ACHN (cell line): ENCODE data around the gene EIF3M.
A peak's percentile ranks its signal among the peaks of the same experiment; 100 is the strongest.
"Not testable (repeated sequence)": the region's sequence is repeated elsewhere in the genome, so short reads cannot be mapped to it uniquely, and the experiment has no call there.

Source experiments
- DNase-seq: peaks from one replicate; pipeline ENCODE4 v3.0.0-alpha.2; 2015
- in situ Hi-C: cut with HindIII; loops from 2 replicates; pipeline ENCODE4 v1.10.0; 2017; ENCODE audit warnings: low sequenced_read_pairs, low pct_ligation_motif_present, low pct_unique_long_range_greater_than_20kb

The EIF3M gene

DNA sequence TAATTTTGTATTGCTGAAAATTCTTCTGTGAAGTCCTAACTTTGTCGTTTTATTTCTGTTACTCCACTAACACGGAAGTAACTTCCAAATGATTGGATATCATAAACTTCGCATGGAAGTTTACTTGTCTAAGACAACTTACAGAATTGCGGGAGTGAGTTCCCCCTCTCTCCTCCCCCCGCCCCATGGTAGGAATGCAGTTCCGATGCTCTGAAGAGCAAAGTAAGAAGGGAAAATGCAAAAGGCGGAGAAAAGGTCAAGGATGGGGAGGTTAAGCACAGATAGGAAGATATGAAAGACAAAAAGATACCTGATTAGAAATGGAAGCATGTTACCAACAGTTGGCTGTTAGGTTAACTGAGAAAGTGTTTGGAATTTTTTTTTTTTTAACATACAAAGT lies 1.3 kb downstream of the EIF3M start:
- in situ Hi-C loops: no loop called here
- no peak for DNase-seq

DNA sequence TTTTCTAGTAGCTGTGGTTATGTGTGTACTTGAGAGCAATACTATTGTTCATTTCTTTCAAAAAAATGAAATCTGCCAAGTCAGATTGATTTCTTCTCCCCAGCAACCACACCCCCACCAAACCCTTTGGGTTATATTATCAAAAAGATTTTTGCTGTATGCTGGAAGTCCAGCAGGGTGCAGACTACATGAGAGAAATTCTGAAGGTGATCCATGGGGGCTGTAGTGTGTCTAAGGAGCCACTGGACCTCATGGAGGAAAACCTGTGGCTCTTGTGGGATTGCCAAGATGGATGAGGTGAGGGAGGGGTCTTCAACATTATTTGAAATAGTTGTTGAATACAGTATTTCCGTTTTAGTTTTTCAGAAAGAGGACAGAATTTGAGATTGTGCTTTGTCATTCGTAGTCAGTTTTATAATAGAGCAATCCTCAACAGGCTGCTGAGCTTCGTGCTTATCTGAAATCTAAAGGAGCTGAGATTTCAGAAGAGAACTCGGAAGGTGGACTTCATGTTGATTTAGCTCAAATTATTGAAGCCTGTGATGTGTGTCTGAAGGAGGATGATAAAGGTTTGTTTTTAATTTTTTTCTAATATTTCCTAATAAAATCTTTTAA lies 3.1 kb downstream of the EIF3M start:
- peak; percentile 56 for DNase-seq
- in situ Hi-C loops: no loop called here

DNA sequence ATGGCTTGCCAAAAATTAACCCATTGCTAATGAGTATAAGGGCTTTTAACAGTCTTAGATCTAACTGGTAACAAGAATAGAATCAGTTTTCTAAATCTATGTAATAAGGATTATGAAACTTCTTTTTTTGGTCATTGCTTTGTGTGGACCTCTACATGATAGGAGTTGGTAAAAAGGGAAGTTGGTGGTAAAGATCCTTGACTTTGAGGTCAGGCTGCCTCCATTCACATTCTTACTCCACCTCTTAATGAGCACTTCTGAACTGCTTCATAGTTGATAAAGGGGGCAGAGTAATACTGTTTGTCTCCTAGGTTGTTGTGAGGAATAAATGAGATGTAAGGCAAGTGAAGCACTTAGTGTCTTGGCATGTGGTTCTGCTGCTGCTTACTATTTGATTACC lies 10.6 kb downstream of the EIF3M start:
- in situ Hi-C loops: no loop called here
- DNase-seq: no peak

DNA sequence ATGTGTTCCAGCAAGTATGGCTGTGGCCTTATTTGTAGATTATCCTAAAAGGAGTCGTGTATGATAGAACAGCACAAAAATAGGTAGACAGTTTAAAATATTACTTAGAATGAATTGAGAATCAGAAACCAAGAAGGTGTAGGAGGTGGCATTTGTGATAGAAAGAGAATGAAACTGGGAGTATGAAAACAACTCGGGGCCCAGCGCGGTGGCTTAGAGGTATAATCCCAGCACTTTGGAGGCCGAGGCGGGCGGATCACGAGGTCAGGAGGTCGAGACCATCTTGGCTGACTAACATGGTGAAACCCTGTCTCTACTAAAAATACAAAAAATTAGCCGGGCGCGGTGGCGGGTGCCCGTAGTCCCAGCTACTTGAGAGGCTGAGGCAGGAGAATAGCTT lies 12.5 kb downstream of the EIF3M start:
- DNase-seq, in situ Hi-C loops: not testable (repeated sequence)

DNA sequence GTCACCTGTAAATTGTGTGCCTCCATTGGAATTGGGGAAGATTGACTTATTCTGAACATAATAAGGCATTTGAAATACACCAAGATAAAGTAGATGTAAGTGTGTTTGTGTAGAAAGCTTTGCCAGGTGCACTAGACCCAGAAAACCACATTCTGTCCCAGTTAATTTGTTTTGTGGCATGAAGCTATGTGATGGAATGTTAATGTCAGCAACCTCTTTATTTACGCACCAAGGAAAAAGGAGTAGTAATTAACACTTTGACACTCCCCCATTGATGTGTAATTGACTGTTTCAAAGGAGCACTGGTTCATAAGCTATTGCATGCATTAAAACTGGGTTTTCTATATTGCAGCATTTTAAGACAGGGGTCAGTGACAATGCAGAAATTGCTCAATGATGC lies 14.3 kb downstream of the EIF3M start:
- in situ Hi-C loops: no loop called here
- no peak for DNase-seq

DNA sequence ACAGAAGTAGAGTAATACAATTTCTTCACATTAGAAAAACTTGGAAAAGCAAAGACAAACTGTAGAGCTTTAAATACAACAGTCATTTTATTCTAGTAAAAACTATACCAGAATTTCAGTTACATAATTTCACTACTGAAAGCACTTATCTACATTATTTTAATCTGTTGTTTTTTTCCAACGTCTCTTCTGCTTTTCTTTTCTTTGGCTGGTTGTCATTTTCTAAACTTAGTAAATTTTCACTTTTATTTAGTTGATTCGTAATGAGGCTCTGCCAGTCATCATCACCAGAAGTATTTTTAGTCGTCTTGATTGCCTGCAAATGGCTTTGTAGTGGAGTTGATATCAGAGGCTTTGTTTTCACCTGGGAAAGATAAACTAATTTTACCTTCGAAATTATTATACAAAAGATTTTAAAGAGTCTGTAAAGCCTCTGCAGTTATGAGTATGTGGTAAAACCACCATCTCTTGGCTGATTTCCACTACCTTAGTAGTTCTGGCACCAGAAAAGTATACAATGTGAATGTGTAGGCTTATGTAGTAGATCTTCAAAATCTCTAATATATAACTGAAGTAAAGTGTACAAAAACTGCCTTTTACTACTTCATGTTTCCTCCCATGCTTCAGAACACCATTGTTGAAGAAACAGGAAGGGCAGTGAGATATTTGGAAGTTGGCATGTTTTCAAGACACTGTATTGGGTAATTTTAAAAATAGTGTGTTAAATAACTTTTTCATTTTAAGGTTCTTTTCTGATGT lies 19.2 kb downstream of the EIF3M start:
- in situ Hi-C loops: no loop called here
- no peak for DNase-seq

DNA sequence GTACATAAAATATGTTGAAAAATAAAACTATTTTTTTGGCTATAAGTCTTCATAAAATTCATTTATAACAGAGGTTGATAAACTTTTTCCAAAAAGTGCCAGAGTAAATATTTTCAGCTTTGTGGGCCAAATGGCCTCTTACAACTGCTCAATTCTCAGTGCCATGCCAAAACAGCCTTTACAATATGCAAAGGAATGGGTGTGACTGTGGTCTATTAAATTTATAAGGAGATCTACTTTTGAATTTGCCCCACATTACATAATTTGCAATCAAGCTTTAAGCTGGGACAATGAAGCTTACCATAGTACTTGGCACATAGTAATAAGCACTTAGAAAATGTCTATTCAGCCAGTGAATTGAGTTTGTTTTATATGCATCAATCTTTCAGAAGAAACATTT lies 22.6 kb downstream of the EIF3M start:
- DNase-seq: no peak
- in situ Hi-C loops: no loop called here

DNA sequence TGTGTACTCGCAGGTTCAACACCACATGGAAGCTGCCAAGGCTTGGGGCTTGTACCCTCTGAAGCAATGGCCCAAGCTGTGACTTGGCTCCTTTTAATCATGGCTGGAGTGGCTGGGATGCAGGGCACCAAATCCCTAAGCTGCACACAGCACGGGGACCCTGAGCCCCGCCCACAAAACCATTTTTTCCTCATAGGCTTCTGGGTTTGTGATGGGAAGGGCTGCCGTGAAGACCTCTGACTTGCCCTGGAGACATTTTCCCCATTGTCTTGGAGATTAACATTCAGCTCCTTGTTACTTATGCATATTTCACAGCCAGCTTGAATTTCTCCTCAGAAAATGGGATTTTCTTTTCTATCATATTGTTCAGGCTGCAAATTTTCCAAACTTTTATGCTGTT lies 25.2 kb downstream of the EIF3M start:
- DNase-seq, in situ Hi-C loops: not testable (repeated sequence)

DNA sequence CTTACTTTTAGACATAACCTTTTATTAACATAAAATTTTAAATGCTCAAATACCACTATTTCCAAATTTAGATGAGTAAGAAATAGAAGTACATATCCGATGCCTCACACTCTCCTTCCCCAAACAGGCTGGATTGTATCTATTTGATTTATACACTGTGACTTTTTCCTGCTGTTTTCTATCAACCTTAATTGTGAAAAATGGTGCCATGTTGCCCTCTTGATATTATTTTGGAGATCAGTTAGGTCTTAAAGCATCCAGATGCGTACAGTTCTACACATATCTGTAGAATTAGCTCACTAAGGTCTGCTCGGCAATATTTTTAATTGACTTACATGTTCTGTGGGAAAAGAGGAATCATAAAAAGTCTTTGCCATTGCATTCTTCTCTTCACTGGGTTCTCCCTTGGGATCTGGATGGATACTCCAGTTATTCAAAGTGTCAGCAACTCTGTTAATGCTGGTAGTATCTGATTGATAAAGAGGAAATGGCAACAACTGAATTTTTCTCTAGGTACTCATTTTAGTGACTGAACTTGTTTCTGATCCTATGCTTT lies 27.2 kb downstream of the EIF3M start:
- DNase-seq: no peak
- in situ Hi-C loops: no loop called here

DNA sequence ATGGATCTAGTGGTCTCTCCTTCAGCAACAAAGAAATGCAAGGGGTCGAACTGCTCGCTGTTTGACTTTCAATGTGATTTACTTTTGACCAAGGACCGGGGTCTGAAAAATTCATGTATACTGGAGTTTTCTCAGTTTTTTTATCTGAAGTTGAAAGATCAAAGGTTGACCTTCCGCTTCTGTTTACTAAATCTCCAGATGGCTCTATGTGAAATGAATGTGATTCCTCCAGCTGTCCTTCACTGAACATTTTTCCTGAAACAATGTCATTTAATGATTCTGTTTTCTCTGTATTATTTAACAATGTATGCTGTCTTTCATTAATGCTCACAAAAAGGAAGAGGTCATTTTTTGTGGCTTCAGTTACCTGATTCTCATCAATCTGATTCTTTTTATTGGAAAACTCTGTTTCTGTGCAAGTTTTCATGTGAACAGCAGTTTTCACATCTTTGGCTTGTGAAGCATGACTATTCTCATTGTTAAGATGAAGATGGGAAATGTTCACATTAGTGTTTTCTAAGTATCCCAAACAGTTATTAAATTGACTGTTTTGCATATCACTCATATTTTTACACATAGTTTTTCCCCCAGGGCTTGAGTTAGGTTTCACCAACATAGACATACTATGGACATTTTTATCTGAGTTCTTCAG lies 30.0 kb downstream of the EIF3M start:
- in situ Hi-C loops: no loop called here
- no peak for DNase-seq

DNA sequence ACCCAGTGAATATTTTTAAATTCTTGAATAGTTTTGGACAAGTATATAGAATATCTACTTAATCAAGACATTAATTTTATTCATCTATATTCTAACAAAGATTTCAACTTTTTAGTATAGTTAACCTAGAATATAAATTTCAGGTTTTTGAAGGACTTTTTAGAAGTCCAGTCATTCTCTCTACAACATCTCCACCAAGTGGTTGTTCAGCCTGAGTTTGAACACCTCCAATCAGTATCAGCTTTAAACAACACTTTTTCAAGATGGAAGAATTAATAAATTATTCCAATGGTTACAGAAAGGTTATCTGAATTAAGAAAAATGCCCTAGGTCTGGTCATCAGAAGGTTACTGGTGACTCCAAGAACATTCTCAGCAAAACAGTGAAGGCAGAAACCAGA lies 31.8 kb downstream of the EIF3M start:
- in situ Hi-C loops: no loop called here
- peak; percentile 8 for DNase-seq

DNA sequence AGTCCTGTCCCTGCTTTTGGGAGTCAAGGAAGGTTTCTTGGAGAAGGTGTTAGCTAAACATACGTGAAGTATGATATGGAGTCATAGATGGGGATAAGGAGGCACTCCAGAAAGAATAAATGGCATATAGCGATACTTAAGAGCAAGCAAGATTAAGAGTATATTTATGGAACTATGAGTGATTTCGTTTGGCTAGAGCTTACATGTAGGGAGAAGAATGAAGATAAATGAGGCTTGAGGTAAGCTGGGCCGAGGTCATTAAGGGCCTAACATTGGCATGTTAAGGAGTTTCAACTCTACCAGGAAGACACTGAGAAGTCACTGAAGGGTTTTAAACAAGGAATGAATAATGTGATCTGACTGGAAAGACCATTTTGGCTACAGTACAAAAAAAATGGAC lies 33.3 kb downstream of the EIF3M start:
- in situ Hi-C loops: no loop called here
- DNase-seq: no peak

DNA sequence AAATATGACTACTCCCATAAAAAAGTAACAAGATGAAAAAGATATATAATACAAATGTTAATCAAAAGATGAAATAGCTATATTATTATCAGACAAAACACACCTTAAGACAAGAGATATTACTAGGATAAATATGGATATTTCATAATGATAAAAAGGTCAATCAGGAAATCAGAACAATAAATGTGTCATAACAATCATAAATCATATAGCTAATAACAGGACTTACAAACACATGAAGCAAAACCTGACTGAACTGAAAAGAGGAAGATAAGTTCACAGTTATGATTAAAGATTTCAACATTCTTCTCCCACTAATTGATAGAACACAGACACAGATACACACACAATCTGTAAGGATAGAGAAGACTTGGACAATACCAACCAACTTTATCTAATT lies 47.2 kb downstream of the EIF3M start:
- in situ Hi-C loops: no loop called here
- DNase-seq: no peak

DNA sequence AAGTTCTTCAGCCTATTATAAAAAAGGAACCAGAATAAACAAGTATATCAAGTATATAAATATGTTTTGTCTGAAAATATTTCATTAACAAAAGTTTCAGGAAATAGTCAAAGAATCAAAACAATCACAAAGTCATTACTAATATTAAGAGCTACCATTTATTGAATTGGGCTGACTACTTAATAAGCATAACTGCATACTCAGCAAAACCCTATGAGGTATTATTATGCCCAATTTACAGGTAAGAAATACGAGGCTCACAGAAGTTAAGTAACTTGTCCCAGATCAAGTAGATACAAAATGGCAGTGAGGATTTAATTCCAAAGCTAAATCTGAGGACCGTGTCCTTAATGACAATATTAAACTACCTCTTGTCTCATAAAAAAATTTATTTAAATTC lies 52.2 kb downstream of the EIF3M start:
- no peak for DNase-seq
- in situ Hi-C loops: no loop called here

DNA sequence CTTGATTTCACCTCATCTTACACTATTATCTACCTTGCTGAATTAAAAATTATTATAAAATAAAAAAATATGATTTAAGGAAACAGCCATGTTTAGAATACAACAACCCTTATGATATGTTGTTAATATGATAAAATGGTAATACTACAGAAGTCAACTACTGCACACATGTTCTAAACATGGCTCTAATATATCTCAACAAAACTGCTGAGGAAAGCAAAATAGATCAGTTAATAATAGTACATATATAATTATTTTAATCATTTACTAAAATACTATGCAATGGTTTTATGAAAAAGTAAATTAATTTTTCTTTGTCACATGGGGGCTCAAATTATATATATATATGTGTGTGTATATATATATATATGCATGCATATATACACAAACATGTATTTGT lies 57.7 kb downstream of the EIF3M start:
- no peak for DNase-seq
- in situ Hi-C loops: no loop called here

DNA sequence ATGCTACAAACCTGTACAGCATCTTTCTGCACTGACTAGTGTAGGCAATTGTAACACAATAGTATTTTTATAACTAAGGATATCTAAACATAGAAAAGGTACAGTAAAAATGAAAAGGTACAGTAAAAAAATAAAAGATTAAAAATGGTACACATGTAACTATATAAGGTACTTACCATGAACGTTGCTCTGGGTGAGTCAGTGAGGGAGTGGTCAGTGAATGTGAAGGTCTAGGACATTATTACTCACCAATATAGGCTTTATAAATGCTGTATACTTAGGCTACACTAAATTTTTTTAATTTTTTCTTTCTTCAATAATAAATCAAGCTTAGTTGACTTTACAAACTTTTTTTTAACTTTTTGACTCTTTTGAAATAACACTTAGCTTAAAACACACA lies 59.9 kb downstream of the EIF3M start:
- in situ Hi-C loops: no loop called here
- no peak for DNase-seq
